Neutrophil (primary cell): ENCODE results near the gene IKZF1.

Source experiments
- H3K27ac ChIP-seq: fragments of 200-600 bp; sonication (generic); 2 replicates; pipeline ENCODE4 v1.5.1; 2016; ENCODE audit warnings: mild to moderate bottlenecking, moderate library complexity
- H3K27me3 ChIP-seq: fragments of 200-600 bp; sonication (generic); 2 replicates; pipeline ENCODE4 v1.6.0; 2016; ENCODE audit warnings: mild to moderate bottlenecking
- H3K36me3 ChIP-seq: fragments of 200-600 bp; sonication (generic); 2 replicates; pipeline ENCODE4 v1.5.1; 2017
- H3K4me1 ChIP-seq, 2 experiments: fragments of 200-600 bp in 1 of 2; sonication (generic) in 1 of 2; 1 replicate in 1 of 2; 2 replicates in 1 of 2; pipeline versions ENCODE4 v1.5.1 to v1.6.1; 2013 to 2016; ENCODE audit warnings: low read depth in 1 of 2, low read length in 1 of 2, mild to moderate bottlenecking in 1 of 2, moderate library complexity in 1 of 2; ENCODE audit not compliant: control insufficient read depth in 1 of 2, insufficient read depth in 1 of 2
- H3K4me3 ChIP-seq, 2 experiments: fragments of 200-600 bp in 1 of 2; sonication (generic) in 1 of 2; 1 replicate in 1 of 2; 2 replicates in 1 of 2; pipeline ENCODE4 v1.5.1; 2013 to 2016; ENCODE audit warnings: low read depth in 1 of 2, low read length in 1 of 2, mild to moderate bottlenecking in 1 of 2, moderate library complexity in 1 of 2
- H3K9me3 ChIP-seq: fragments of 200-600 bp; sonication (generic); 2 replicates; pipeline ENCODE4 v1.5.1; 2016
- CTCF ChIP-seq: fragments of 200-600 bp; sonication (generic); IDR thresholded peaks from 2 replicates; pipeline ENCODE4 v1.5.1; 2016; ENCODE audit warnings: antibody characterized with exemption

The IKZF1 gene

GRCh38 chr7:50422858-50423257, 118.3 kb downstream of the IKZF1 start:
- Histone ChIP-seq H3K9me3 (no peaks in the 10 kb centered on the region), H3K36me3 (no peaks in the 10 kb centered on the region), H3K4me3 (no peak overlapping the region), H3K27ac (no peak overlapping the region), H3K4me1 (peaks cover 4 to 6% of the 10 kb centered on the region in 2 experiments), H3K27me3 (no peaks in the 10 kb centered on the region)
- TF ChIP-seq CTCF, result no peak

DNA sequence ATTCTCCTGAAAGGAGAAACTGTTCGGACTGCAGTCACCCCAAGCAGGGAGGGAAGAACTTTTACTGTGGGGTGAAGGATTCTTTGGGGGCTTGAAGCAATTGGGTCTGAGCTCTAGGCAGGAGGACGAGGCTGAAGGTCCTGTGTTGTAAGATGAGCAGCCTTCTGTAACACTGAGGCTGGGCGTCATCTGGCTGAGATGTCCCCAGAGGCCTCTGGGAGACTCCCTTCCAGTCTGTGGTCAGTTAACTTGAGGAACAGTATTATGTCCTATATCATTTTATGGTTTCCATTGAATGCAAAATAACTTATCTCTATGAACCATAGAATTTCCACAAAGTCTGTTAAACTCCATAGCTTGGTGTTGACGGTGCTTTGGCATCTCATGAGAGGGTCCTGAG, 119.3 kb downstream of the IKZF1 start:
- no peak overlapping the region for H3K27ac ChIP-seq
- no peak overlapping the region for H3K4me3 ChIP-seq
- no peaks in the 10 kb centered on the region for H3K36me3 ChIP-seq
- H3K9me3 ChIP-seq, result no peaks in the 10 kb centered on the region
- no peak for TF ChIP-seq CTCF
- H3K4me1 ChIP-seq, result no peaks in the 10 kb centered on the region
- H3K27me3 ChIP-seq, result no peaks in the 10 kb centered on the region

DNA sequence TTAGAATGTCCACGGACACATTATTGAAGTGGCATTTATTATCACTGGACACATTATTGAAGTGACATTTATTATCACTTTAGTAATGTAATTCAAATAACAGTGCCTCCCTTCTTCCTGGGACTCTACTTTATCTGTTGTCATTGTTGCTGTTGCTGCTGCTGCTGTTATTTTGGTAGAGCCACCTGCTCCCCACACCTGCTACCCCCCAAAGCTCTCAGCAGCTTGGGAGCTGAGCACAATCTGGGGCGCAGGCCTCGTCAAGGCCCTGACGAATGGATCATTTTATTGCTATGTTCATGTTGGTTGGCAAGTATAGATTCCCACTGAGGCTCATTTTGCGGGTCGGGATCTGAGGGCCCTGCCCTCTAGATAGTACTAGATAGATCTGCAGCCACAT, 120.8 kb downstream of the IKZF1 start:
- no peaks in the 10 kb centered on the region for H3K4me1 ChIP-seq
- H3K27ac ChIP-seq, result no peak overlapping the region
- H3K9me3 ChIP-seq, result no peaks in the 10 kb centered on the region
- no peak overlapping the region for H3K4me3 ChIP-seq
- H3K27me3 ChIP-seq, result no peaks in the 10 kb centered on the region
- no peaks in the 10 kb centered on the region for H3K36me3 ChIP-seq
- no peak for TF ChIP-seq CTCF

DNA sequence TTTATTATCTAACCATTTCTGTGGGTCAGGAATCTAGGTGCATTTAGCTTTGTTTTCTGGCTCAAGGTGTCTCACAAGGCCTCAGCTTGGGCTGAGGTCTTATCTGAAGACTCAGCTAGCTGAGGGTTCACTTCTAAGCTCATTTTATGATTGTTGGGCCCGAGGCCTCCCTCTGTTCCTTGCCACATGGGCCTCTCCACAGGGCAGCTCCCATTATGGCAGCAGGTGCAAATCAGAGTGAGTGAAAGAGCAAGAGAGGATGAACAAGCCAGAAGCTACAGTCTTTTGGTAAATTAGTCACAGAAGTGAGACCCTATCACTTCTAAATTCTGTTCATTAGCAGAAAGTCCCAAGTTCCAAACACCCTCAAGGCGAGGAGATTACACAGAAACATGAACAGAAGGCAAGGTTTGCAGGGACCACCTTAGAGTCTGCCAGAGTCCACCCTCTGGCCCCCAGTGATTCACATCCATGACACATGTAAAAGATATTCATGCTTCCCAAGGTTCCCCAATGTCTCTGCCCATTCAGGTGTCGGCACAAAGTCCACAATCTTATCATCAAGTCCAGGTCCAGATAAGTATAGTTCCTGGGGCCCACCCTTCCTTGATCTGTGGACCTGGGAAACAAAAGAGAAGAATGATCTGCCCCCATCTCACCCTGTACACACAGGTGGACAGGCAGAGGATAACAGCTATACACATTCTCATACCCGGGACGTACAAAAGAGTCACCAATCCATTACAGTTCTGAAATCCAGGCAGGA, 121.9 kb downstream of the IKZF1 start:
- no peaks in the 10 kb centered on the region for H3K4me1 ChIP-seq
- no peaks in the 10 kb centered on the region for H3K27me3 ChIP-seq
- TF ChIP-seq CTCF, result no peak
- H3K9me3 ChIP-seq, result no peaks in the 10 kb centered on the region
- H3K36me3 ChIP-seq, result no peaks in the 10 kb centered on the region
- H3K27ac ChIP-seq, result no peak overlapping the region
- H3K4me3 ChIP-seq, result no peak overlapping the region

DNA sequence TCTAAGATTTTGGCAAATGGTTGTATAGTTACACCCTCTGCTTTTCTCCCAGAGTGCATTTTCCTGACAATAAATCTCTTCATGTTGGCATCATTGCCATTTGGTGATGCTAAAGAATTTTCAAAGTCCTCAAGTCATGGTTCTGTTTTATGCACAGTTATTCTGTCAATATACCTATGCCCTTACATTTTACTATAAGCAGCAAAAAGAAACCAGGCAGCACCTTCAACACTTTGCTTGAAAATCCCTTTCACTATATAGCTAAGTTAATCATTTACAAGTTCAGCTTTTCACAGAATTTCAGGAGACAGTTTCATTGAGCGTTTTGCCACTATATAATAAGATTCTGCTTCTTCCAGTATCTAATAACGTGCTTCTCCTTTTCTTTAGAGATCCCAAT, 123.0 kb downstream of the IKZF1 start:
- H3K4me1 ChIP-seq, result no peaks in the 10 kb centered on the region
- H3K4me3 ChIP-seq, result no peak overlapping the region
- no peak for TF ChIP-seq CTCF
- H3K9me3 ChIP-seq, result no peaks in the 10 kb centered on the region
- H3K36me3 ChIP-seq, result no peaks in the 10 kb centered on the region
- no peak overlapping the region for H3K27ac ChIP-seq
- H3K27me3 ChIP-seq, result no peaks in the 10 kb centered on the region
